HL-60 (cell line): ENCODE data around the gene LAMA2.

Experiments
- GABPA ChIP-seq: IDR thresholded peaks from 2 replicates; pipeline ENCODE4 v1.6.1; 2012; ENCODE audit warnings: low read depth
- POLR2AphosphoS5 ChIP-seq: IDR thresholded peaks from 2 replicates; pipeline ENCODE4 v1.6.1; 2012; ENCODE audit warnings: low read depth
- SPI1 ChIP-seq: IDR thresholded peaks from 2 replicates; pipeline ENCODE4 v1.6.1; 2012; ENCODE audit warnings: low read depth, mild to moderate bottlenecking, borderline replicate concordance
- TF ChIP-seq, protein P1 (sequence below): IDR thresholded peaks from one replicate; pipeline ENCODE4 v1.5.1; 2011; ENCODE audit warnings: low read length, control low read depth, inconsistent platforms; ENCODE audit not compliant: insufficient read depth
- TF ChIP-seq, protein P2 (sequence below): IDR thresholded peaks from 2 replicates; pipeline ENCODE4 v1.6.1; 2012; ENCODE audit warnings: low read depth; ENCODE audit not compliant: insufficient replicate concordance

- TF ChIP-seq, protein P1, sequence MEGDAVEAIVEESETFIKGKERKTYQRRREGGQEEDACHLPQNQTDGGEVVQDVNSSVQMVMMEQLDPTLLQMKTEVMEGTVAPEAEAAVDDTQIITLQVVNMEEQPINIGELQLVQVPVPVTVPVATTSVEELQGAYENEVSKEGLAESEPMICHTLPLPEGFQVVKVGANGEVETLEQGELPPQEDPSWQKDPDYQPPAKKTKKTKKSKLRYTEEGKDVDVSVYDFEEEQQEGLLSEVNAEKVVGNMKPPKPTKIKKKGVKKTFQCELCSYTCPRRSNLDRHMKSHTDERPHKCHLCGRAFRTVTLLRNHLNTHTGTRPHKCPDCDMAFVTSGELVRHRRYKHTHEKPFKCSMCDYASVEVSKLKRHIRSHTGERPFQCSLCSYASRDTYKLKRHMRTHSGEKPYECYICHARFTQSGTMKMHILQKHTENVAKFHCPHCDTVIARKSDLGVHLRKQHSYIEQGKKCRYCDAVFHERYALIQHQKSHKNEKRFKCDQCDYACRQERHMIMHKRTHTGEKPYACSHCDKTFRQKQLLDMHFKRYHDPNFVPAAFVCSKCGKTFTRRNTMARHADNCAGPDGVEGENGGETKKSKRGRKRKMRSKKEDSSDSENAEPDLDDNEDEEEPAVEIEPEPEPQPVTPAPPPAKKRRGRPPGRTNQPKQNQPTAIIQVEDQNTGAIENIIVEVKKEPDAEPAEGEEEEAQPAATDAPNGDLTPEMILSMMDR, result no peak
- TF ChIP-seq POLR2AphosphoS5 (no peak), GABPA (no peak), SPI1 (no peak)
- TF ChIP-seq, protein P2, sequence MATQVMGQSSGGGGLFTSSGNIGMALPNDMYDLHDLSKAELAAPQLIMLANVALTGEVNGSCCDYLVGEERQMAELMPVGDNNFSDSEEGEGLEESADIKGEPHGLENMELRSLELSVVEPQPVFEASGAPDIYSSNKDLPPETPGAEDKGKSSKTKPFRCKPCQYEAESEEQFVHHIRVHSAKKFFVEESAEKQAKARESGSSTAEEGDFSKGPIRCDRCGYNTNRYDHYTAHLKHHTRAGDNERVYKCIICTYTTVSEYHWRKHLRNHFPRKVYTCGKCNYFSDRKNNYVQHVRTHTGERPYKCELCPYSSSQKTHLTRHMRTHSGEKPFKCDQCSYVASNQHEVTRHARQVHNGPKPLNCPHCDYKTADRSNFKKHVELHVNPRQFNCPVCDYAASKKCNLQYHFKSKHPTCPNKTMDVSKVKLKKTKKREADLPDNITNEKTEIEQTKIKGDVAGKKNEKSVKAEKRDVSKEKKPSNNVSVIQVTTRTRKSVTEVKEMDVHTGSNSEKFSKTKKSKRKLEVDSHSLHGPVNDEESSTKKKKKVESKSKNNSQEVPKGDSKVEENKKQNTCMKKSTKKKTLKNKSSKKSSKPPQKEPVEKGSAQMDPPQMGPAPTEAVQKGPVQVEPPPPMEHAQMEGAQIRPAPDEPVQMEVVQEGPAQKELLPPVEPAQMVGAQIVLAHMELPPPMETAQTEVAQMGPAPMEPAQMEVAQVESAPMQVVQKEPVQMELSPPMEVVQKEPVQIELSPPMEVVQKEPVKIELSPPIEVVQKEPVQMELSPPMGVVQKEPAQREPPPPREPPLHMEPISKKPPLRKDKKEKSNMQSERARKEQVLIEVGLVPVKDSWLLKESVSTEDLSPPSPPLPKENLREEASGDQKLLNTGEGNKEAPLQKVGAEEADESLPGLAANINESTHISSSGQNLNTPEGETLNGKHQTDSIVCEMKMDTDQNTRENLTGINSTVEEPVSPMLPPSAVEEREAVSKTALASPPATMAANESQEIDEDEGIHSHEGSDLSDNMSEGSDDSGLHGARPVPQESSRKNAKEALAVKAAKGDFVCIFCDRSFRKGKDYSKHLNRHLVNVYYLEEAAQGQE, result no peak
Observed at GRCh38 chr6:129263176-129263575, 380.2 kb downstream of the LAMA2 start.
